Measurements from ENCODE around the gene RFC2. TPM values are rescaled to one million over a fixed set of nuclear protein-coding genes. Genes with fewer than 3 reads are reported as not detected.
"Not testable (repeated sequence)": the region's sequence is repeated elsewhere in the genome, so short reads cannot be mapped to it uniquely, and the experiment has no call there.

The RFC2 gene
- polyA plus RNA-seq, 2 of the 4 experiments (the other 2 are of a cell fraction): 44.6 to 71.2 TPM

DNA sequence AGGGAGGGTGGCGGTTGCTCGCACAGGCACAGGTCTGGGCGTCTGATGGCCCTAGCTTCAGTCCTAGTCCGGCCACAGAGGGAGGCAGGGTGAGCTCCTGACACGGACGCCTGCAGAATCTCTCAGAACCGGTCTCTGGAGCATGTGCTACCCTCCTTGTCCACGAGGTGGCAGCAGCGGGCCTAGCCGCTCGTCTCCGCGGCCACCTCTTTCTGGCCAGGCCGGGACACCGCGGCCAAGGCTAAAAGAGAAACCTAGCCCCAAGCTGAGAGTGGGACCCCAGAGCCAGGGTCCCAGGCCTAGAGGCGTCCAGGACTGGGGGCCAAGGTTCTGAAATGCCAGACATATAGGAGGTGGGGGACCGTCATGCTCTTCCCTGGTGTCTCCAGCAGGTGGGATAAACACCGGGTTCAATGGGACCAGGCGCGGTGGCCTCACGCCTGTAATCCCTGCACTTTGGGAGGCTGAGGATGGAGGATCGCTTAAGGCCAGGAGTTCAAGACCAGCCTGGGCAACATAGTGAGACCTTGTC is 47.5 kb downstream of the RFC2 start:
- H3K27ac ChIP-seq: peak overlapping the region; percentile 54 to 70; a peak in 4 of 6 replicates
- TF ChIP-seq SMC3 (IDR thresholded peaks at IDR 0.05) (peak; percentile 98), JUNB (IDR thresholded peaks at IDR 0.05) (no peak), KDM5A (IDR thresholded peaks at IDR 0.05) (no peak), RAD21 (conservative IDR thresholded peaks at IDR 0.05 in 1 of 2, IDR thresholded peaks at IDR 0.05 in 1 of 2) (peak; percentile 91 to 95)
- TF ChIP-seq, protein P1, sequence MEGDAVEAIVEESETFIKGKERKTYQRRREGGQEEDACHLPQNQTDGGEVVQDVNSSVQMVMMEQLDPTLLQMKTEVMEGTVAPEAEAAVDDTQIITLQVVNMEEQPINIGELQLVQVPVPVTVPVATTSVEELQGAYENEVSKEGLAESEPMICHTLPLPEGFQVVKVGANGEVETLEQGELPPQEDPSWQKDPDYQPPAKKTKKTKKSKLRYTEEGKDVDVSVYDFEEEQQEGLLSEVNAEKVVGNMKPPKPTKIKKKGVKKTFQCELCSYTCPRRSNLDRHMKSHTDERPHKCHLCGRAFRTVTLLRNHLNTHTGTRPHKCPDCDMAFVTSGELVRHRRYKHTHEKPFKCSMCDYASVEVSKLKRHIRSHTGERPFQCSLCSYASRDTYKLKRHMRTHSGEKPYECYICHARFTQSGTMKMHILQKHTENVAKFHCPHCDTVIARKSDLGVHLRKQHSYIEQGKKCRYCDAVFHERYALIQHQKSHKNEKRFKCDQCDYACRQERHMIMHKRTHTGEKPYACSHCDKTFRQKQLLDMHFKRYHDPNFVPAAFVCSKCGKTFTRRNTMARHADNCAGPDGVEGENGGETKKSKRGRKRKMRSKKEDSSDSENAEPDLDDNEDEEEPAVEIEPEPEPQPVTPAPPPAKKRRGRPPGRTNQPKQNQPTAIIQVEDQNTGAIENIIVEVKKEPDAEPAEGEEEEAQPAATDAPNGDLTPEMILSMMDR (IDR thresholded peaks at IDR 0.05): peak; percentile 96
- no peak overlapping the region for H3K4me3 ChIP-seq
- FAIRE-seq: no peak
- H3K4me2 ChIP-seq: peak overlapping the region; percentile 83
- CTCF ChIA-PET: interaction anchor here (0.6 to 28.4 kb wide), 82 partner anchors 9 to 565 kb away, joined by 3 to 684 read pairs (median 5); partner anchors contain the start of genes CLIP2, EIF4H, LIMK1 and RFC2
- peak; percentile 79 to 81 for ATAC-seq
- DNase-seq (ENCODE audit: low read depth in 1 of 2, low spot score in 1 of 2): peak; percentile 77
- no peaks in the 10 kb centered on the region for H3K9me3 ChIP-seq
- POLR2A ChIA-PET: interaction anchor here (0.6 to 2.2 kb wide), 5 partner anchors 13 to 250 kb away, joined by 4 to 8 read pairs (median 4); partner anchors contain the start of gene EIF4H
- 21% methylated on average over 20 of the region's 23 CpGs for WGBS (ENCODE audit: missing lambda C conversion rate)
- H3K4me1 ChIP-seq: peaks cover 19% of the 10 kb centered on the region

DNA sequence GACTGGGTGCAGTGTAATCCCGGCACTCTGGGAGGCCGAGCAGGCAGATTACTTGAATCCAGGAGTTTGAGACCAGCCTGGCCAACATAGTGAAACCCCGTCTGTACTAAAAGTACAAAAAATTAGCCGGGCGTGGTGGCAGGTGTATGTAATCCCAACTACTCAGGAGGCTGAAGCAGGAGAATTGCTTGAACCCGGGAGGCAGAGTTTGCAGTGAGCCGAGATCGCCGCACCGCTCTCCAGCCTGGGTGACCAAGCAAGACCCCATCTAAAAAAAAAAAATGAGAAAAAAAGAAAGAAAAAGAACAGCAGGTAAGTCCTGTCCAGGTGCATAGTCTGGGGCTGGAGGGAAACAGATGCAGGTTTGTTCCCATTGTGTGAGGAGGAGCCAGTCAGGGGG is 48.1 kb downstream of the RFC2 start:
- H3K4me1 ChIP-seq: peaks cover 17% of the 10 kb centered on the region
- H3K27ac ChIP-seq; H3K4me3 ChIP-seq; FAIRE-seq; DNase-seq (ENCODE audit: low read depth in 1 of 2, low spot score in 1 of 2); ATAC-seq; H3K9me3 ChIP-seq: not testable (repeated sequence)
- 74% methylated on average over 10 of the region's 10 CpGs for WGBS (ENCODE audit: missing lambda C conversion rate)
- ChIA-PET POLR2A (interaction anchor here (0.6 to 2.2 kb wide), 3 partner anchors 13 to 195 kb away, joined by 4 to 8 read pairs (median 4); partner anchors contain the start of gene EIF4H), CTCF (interaction anchor here (0.6 to 28.4 kb wide), 76 partner anchors 8 to 368 kb away, joined by 3 to 684 read pairs (median 5); partner anchors contain the start of genes CLIP2, EIF4H, LIMK1 and RFC2)
- H3K4me2 ChIP-seq: peak overlapping the region; percentile 83; the same call in 2 of the 3 replicates

DNA sequence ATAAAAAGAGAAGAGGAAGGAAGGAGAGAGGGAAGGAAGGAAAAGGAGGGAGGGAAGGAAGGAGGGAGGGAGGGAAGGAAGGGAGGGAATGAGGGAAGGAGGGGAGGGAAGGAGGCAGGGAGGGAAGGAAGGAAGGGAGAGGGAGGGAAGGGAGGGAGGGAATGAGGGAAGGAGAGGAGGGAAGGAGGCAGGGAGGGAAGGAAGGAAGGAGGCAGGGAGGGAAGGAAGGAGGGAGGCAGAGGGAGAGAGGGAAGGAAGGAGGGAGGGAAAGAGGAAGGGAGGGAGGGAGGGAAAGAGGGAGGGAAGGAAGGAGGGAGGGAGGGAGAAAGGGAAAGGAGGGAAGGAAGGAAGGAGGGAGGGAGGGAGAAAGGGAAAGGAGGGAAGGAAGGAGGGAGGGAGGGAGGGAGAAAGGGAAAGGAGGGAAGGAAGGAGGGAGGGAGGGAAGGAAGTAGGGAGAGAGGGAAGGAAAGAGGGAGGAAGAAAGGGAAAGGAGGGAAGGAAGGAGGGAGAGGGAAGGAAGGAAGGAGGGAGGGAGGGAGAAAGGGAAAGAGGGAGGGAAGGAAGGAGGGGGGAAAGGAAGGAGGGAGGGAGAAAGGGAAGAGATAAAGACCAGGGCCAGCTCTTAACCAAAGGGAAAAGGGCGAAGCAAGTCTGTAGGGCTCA is 50.1 kb downstream of the RFC2 start:
- no peak for FAIRE-seq
- H3K4me1 ChIP-seq: peaks cover 5% of the 10 kb centered on the region
- H3K4me3 ChIP-seq: no peak overlapping the region
- WGBS (ENCODE audit: missing lambda C conversion rate): 97% methylated on average over 1 of the region's 1 CpG
- TF ChIP-seq TFCP2L1 (CRISPR knock-in tag; IDR thresholded peaks at IDR 0.05) (no peak), CBX8 (IDR thresholded peaks at IDR 0.05) (no peak), TP53 (CRISPR knock-in tag; IDR thresholded peaks at IDR 0.05) (no peak), ZFP36 (IDR thresholded peaks at IDR 0.05; ENCODE audit: borderline replicate concordance, partially characterized antibody) (no peak), FOSL2 (IDR thresholded peaks at IDR 0.05) (no peak), FOSL2 (CRISPR knock-in tag; IDR thresholded peaks at IDR 0.05) (no peak), MAFK (IDR thresholded peaks at IDR 0.05; ENCODE audit: partially characterized antibody) (no peak), CHD4 (IDR thresholded peaks at IDR 0.05; ENCODE audit: borderline replicate concordance) (no peak)
- TF ChIP-seq, protein P2, sequence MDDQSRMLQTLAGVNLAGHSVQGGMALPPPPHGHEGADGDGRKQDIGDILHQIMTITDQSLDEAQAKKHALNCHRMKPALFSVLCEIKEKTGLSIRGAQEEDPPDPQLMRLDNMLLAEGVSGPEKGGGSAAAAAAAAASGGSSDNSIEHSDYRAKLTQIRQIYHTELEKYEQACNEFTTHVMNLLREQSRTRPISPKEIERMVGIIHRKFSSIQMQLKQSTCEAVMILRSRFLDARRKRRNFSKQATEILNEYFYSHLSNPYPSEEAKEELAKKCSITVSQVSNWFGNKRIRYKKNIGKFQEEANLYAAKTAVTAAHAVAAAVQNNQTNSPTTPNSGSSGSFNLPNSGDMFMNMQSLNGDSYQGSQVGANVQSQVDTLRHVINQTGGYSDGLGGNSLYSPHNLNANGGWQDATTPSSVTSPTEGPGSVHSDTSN (IDR thresholded peaks at IDR 0.05): no peak
- ChIA-PET CTCF (interaction anchor here (0.6 to 28.4 kb wide), 13 partner anchors 11 to 339 kb away, joined by 3 to 684 read pairs (median 10); no protein-coding TSS in a partner anchor), POLR2A (no interaction called here)
- H3K4me2 ChIP-seq: no peak overlapping the region
- H3K27ac ChIP-seq: no peak overlapping the region
- ATAC-seq: no peak
- no peaks in the 10 kb centered on the region for H3K9me3 ChIP-seq
- DNase-seq (ENCODE audit: low read depth in 1 of 2, low spot score in 1 of 2): no peak
